LNCAP (cell line): Measurements from ENCODE around the gene CCDC3.

ENCODE experiments used
- CTCF ChIP-seq: fragments of 450-650 bp; IDR thresholded peaks from 2 replicates; pipeline ENCODE4 v1.5.1; 2017; ENCODE audit warnings: mild to moderate bottlenecking

Gene CCDC3

GRCh38 chr10:12897278-12897677 is 104.2 kb downstream of the CCDC3 start:
- TF ChIP-seq CTCF = no peak

GRCh38 chr10:12896251-12896650 is 105.3 kb downstream of the CCDC3 start:
- TF ChIP-seq CTCF = no peak

GRCh38 chr10:12892924-12893323 is 108.6 kb downstream of the CCDC3 start:
- no peak for TF ChIP-seq CTCF

GRCh38 chr10:12890958-12891357 is 110.6 kb downstream of the CCDC3 start:
- no peak for TF ChIP-seq CTCF

- TF ChIP-seq CTCF = no peak
These were observed 113.0 kb downstream of the CCDC3 start for GRCh38 chr10:12888470-12888869.

GRCh38 chr10:12887780-12888179 is 113.7 kb downstream of the CCDC3 start:
- TF ChIP-seq CTCF = no peak

- no peak for TF ChIP-seq CTCF
These were observed 116.7 kb downstream of the CCDC3 start for GRCh38 chr10:12884851-12885250.

- no peak for TF ChIP-seq CTCF
These were observed 121.1 kb downstream of the CCDC3 start for GRCh38 chr10:12880423-12880822.
